DLD1 (cell line): ENCODE results near the gene CASP10.

Experiments
- in situ Hi-C: cut with HindIII; loops from 2 replicates; pipeline ENCODE4 v1.10.0; 2017; ENCODE audit warnings: low sequenced_read_pairs

CASP10 gene

GRCh38 chr2:201275069-201275468, 92.1 kb downstream of the CASP10 start:
- in situ Hi-C loops, result no loop called here

- in situ Hi-C loops, result no loop called here
Observed at GRCh38 chr2:201275990-201276389, 93.0 kb downstream of the CASP10 start.

- in situ Hi-C loops, result no loop called here
Observed at GRCh38 chr2:201276511-201276910, 93.6 kb downstream of the CASP10 start.
